SK-N-MC (cell line): Measurements from ENCODE around the gene AVPI1.

Experiments
- DNase-seq: peaks from one replicate; pipeline ENCODE4 v3.0.0-alpha.2; 2011; ENCODE audit warnings: low read depth, low spot score
- H3K27ac ChIP-seq: fragments of 200-600 bp; sonication (generic); 2 replicates; pipeline ENCODE4 v1.5.1; 2016; ENCODE audit warnings: mixed run types
- H3K36me3 ChIP-seq: fragments of 200-600 bp; sonication (generic); 2 replicates; pipeline ENCODE4 v1.6.1; 2017; ENCODE audit warnings: antibody characterized with exemption, low read length, mixed read lengths; ENCODE audit not compliant: insufficient read depth
- H3K4me3 ChIP-seq: fragments of 200-600 bp; sonication (generic); 2 replicates; pipeline ENCODE4 v1.5.1; 2016
- H3K9ac ChIP-seq: fragments of 200-600 bp; sonication (generic); 2 replicates; pipeline ENCODE4 v1.8.0; 2017; ENCODE audit warnings: mixed run types, mixed read lengths; ENCODE audit not compliant: insufficient read length
- H3K9me3 ChIP-seq: fragments of 200-600 bp; sonication (generic); 2 replicates; pipeline ENCODE4 v1.6.1; 2017; ENCODE audit warnings: low read depth, mild to moderate bottlenecking, antibody characterized with exemption, low read length, moderate library complexity, mixed read lengths
- EZH2 ChIP-seq: fragments of 200-600 bp; sonication (generic); IDR thresholded peaks from one replicate; pipeline ENCODE4 v1.6.1; 2017; ENCODE audit warnings: antibody characterized with exemption
- FOXP2 ChIP-seq: optimal IDR thresholded peaks from 2 replicates; pipeline ENCODE3; 2011; ENCODE audit warnings: mild to moderate bottlenecking, moderate library complexity; ENCODE audit not compliant: insufficient read depth; ENCODE audit errors: extremely low read length, control extremely low read depth
- POLR2AphosphoS5 ChIP-seq: IDR thresholded peaks from 2 replicates; pipeline ENCODE4 v1.6.1; 2012; ENCODE audit warnings: mild to moderate bottlenecking, low read depth, low read length, borderline replicate concordance

The AVPI1 gene

GRCh38 chr10:97673736-97674525 is 13.1 kb downstream of the AVPI1 start:
- Histone ChIP-seq H3K9me3 (no peaks in the 10 kb centered on the region), H3K27ac (no peak overlapping the region), H3K36me3 (no peaks in the 10 kb centered on the region), H3K9ac (no peak overlapping the region), H3K4me3 (no peak overlapping the region)
- DNase-seq, result no peak
- TF ChIP-seq POLR2AphosphoS5 (no peak), EZH2 (no peak), FOXP2 (no peak)

DNA sequence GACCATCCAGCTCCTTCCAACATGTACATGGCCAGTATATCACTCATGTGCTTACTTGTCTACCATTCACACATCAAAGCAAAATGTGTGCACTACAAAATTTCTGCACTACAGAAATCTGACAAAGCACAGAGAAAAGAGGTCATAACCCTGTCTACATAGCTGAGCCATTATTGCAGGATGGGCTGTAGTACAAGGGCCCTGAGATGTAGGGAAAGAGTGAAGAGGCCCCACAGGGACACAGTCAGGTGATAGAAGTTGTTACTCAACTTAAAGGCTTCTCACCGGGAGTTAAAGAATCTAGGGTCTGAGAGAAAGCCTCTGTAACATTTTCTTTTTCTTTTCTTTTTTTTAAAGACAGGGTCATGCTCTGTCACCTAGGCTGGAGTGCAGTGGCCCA is 17.5 kb downstream of the AVPI1 start:
- Histone ChIP-seq H3K36me3 (no peaks in the 10 kb centered on the region), H3K4me3 (no peak overlapping the region), H3K27ac (no peak overlapping the region), H3K9ac (no peak overlapping the region), H3K9me3 (no peaks in the 10 kb centered on the region)
- no peak for DNase-seq
- TF ChIP-seq FOXP2, result no peak
- TF ChIP-seq POLR2AphosphoS5, result no peak

GRCh38 chr10:97667463-97667862 is 19.6 kb downstream of the AVPI1 start:
- H3K9ac ChIP-seq, result no peak overlapping the region
- H3K4me3 ChIP-seq, result no peak overlapping the region
- TF ChIP-seq FOXP2 (no peak), POLR2AphosphoS5 (no peak), EZH2 (no peak)
- no peaks in the 10 kb centered on the region; the same call in 1 of the 2 replicates for H3K36me3 ChIP-seq
- no peaks in the 10 kb centered on the region for H3K9me3 ChIP-seq
- H3K27ac ChIP-seq, result no peak overlapping the region
- DNase-seq, result no peak

- DNase-seq, result no peak
- no peak overlapping the region for H3K27ac ChIP-seq
- no peak overlapping the region for H3K4me3 ChIP-seq
- TF ChIP-seq FOXP2 (no peak), EZH2 (no peak), POLR2AphosphoS5 (no peak)
- H3K9ac ChIP-seq, result no peak overlapping the region
- no peaks in the 10 kb centered on the region; the same call in 1 of the 2 replicates for H3K36me3 ChIP-seq
- H3K9me3 ChIP-seq, result no peaks in the 10 kb centered on the region
These were observed 20.0 kb downstream of the AVPI1 start for GRCh38 chr10:97666992-97667391.

DNA sequence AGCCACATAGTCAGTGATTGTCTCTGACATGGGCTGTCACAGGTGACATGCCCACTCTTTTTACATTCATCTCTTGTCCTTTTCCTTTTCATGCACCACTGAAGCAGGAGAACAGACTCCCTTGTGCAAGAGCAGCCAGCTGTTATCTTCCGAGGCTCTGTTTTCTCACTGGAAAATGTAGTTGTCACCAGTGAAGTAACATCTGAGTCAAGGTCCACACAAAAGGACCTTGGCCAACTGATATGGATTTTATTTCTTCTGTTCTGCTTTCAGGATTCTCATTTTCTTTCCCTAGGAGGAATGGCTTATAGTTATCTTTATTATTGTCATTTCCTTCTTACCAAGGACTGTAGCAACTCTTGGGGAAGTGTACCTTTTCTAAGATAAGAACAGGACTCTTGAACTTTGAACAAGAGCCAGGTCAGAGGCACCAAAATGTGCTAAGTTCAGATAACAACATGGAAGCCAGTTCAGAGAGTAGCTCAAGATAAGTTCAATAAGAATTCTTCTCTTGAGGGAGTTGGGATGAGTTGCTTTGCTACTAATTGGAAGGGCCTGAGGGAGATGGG is 22.7 kb downstream of the AVPI1 start:
- no peak overlapping the region for H3K9ac ChIP-seq
- H3K27ac ChIP-seq, result no peak overlapping the region
- TF ChIP-seq EZH2 (no peak), POLR2AphosphoS5 (no peak), FOXP2 (no peak)
- H3K4me3 ChIP-seq, result no peak overlapping the region
- no peaks in the 10 kb centered on the region; the same call in 1 of the 2 replicates for H3K36me3 ChIP-seq
- no peaks in the 10 kb centered on the region for H3K9me3 ChIP-seq
- no peak for DNase-seq

- H3K4me3 ChIP-seq, result no peak overlapping the region
- H3K9ac ChIP-seq, result no peak overlapping the region
- no peaks in the 10 kb centered on the region for H3K9me3 ChIP-seq
- H3K36me3 ChIP-seq, result no peaks in the 10 kb centered on the region; the same call in 1 of the 2 replicates
- no peak for DNase-seq
- no peak for TF ChIP-seq FOXP2
- no peak for TF ChIP-seq EZH2
- TF ChIP-seq POLR2AphosphoS5, result no peak
- H3K27ac ChIP-seq, result peak overlapping the region; percentile 68
These were observed 27.5 kb downstream of the AVPI1 start for GRCh38 chr10:97659589-97659988.

DNA sequence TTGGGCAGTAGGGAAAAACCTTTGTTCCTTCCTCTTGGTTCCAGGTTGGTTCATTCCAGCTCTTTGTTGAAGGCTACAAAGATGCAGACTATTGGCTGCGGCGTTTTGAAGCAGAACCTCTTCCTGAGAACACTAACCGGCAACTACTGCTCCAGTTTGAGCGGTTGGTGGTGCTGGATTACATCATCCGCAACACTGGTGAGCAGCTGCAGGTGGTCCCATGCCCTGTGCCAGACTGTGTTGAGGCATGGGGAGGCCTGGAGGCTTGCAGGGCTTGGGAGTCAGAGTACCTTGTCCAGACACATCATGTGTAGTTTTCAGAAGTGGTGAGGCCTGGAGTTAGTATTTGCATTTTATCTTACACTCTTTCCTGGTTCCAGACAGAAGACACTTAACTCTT is 30.3 kb downstream of the AVPI1 start:
- H3K4me3 ChIP-seq, result no peak overlapping the region
- no peak for DNase-seq
- no peaks in the 10 kb centered on the region for H3K9me3 ChIP-seq
- no peak for TF ChIP-seq POLR2AphosphoS5
- TF ChIP-seq FOXP2, result no peak
- TF ChIP-seq EZH2, result no peak
- no peak overlapping the region for H3K27ac ChIP-seq
- no peaks in the 10 kb centered on the region; the same call in 1 of the 2 replicates for H3K36me3 ChIP-seq
- H3K9ac ChIP-seq, result no peak overlapping the region

- H3K36me3 ChIP-seq, result no peaks in the 10 kb centered on the region; the same call in 1 of the 2 replicates
- H3K4me3 ChIP-seq, result no peak overlapping the region
- no peak for TF ChIP-seq POLR2AphosphoS5
- no peak for TF ChIP-seq FOXP2
- no peak for TF ChIP-seq EZH2
- no peak overlapping the region for H3K9ac ChIP-seq
- DNase-seq, result no peak
- no peaks in the 10 kb centered on the region for H3K9me3 ChIP-seq
- no peak overlapping the region for H3K27ac ChIP-seq
These were observed 35.3 kb downstream of the AVPI1 start for GRCh38 chr10:97651773-97652172.
